HepG2 (cell line): ENCODE data around the gene RHOT2. TPM values are rescaled to one million over a fixed set of nuclear protein-coding genes. Genes with fewer than 3 reads are reported as not detected.

ENCODE experiments used
- ATAC-seq: fragments of 200-7000 bp; cut with Tn5 transposase; 3 replicates; pipeline ENCODE4 v1.9.1; 2020; ENCODE audit warnings: mild to moderate bottlenecking, moderate library complexity
- BruUV-seq: library from RNA; stranded (reverse); fragments of 400-500 nt; replicated peaks from 2 replicates; lab custom pipeline; 2021; lab: Mats Ljungman, UMichigan
- CTCF ChIA-PET: fragments of 300-600 bp; formaldehyde crosslinking; extraction: SDS; loops from one replicate; lab custom pipeline; 2021; ENCODE audit warnings: low total read pairs, inconsistent platforms, low intra/inter-chr PET ratio; lab: Yijun Ruan, JAX
- POLR2A ChIA-PET: fragments of 350-600 bp; sonication (Branson Sonifier 250); formaldehyde crosslinking; loops from one replicate; lab custom pipeline; 2020; ENCODE audit warnings: antibody characterized with exemption, inconsistent platforms; lab: Yijun Ruan, JAX
- DNase-seq: peaks from one replicate; pipeline ENCODE4 v3.0.0-alpha.2; 2015; ENCODE audit warnings: low spot score
- FAIRE-seq: peaks from 3 replicates; lab custom pipeline; 2011; peaks lifted over from hg19 to GRCh38; lab: Jason Lieb, UNC
- H2AFZ ChIP-seq: one replicate; pipeline ENCODE4 v1.6.1; 2011; ENCODE audit warnings: low read length, inconsistent platforms
- H3K27ac ChIP-seq: fragments of 300-600 bp; 3 replicates; pipeline ENCODE4 v1.8.0; 2011; ENCODE audit warnings: mixed run types, mild to moderate bottlenecking, mixed read lengths, low read length, inconsistent platforms; ENCODE audit not compliant: insufficient read depth; ENCODE audit errors: extremely low read length
- H3K27me3 ChIP-seq, 2 experiments: fragments of 200-600 bp in 1 of 2; 2 replicates in 1 of 2; 3 replicates in 1 of 2; pipeline versions ENCODE4 v1.6.0 to v1.8.0; 2011; ENCODE audit warnings: low read length in 2 of 2, mild to moderate bottlenecking in 2 of 2, moderate library complexity in 2 of 2, inconsistent platforms in 1 of 2; ENCODE audit not compliant: insufficient read depth in 2 of 2, control insufficient read depth in 1 of 2
- H3K36me3 ChIP-seq, 2 experiments: fragments of 200-600 bp in 1 of 2; replicated peaks in 1 of 2; 2 replicates in 1 of 2; 3 replicates in 1 of 2; pipeline versions ENCODE4 v1.5.1 to v1.8.0; 2011; ENCODE audit warnings: low read length in 2 of 2, inconsistent platforms in 1 of 2; ENCODE audit not compliant: insufficient read depth in 2 of 2, control insufficient read depth in 1 of 2
- H3K4me1 ChIP-seq: 2 replicates; pipeline ENCODE4 v1.5.1; 2012; ENCODE audit warnings: low read length, inconsistent platforms; ENCODE audit not compliant: insufficient read depth
- H3K4me2 ChIP-seq: 2 replicates; pipeline ENCODE4 v1.6.0; 2011; ENCODE audit warnings: low read depth, low read length, inconsistent platforms
- H3K4me3 ChIP-seq, 3 experiments: fragments of 200-600 bp in 1 of 3; sonication (generic), shearing (Covaris generic) in 1 of 3; replicated peaks in 1 of 3; 2 replicates each; pipeline ENCODE4 v1.5.1; 2011 to 2016; ENCODE audit warnings: low read length in 3 of 3, inconsistent platforms in 2 of 3, low read depth in 2 of 3, mild to moderate bottlenecking in 2 of 3, control low read depth in 1 of 3, mixed read lengths in 1 of 3; ENCODE audit not compliant: insufficient read depth in 1 of 3
- H3K79me2 ChIP-seq: one replicate; pipeline ENCODE4 v1.6.1; 2011; ENCODE audit warnings: low read length, inconsistent platforms; ENCODE audit not compliant: insufficient read depth
- H3K9ac ChIP-seq: 2 replicates; pipeline ENCODE4 v1.6.0; 2011; ENCODE audit warnings: mild to moderate bottlenecking, low read depth, low read length, inconsistent platforms; ENCODE audit not compliant: insufficient read depth
- H3K9me3 ChIP-seq: 2 replicates; pipeline ENCODE4 v1.5.1; 2012; ENCODE audit warnings: mild to moderate bottlenecking, low read length
- H4K20me1 ChIP-seq: 2 replicates; pipeline ENCODE4 v1.6.0; 2011; ENCODE audit warnings: inconsistent platforms, mild to moderate bottlenecking, low read length, moderate library complexity; ENCODE audit not compliant: insufficient read depth
- ATF7 ChIP-seq, 2 experiments: fragments of 450-650 bp in 1 of 2; sonication (generic) in 1 of 2; formaldehyde crosslinking in 1 of 2; IDR thresholded peaks; 2 replicates each; pipeline versions ENCODE4 v1.4.0 to v1.6.1; 2016 to 2020; ENCODE audit warnings: antibody characterized with exemption in 1 of 2, mild to moderate bottlenecking in 1 of 2, missing genetic modification reagents in 1 of 2
- BHLHE40 ChIP-seq: IDR thresholded peaks from 2 replicates; pipeline ENCODE4 v1.6.1; 2011; ENCODE audit warnings: low read length, improper control_type of control experiment
- EEA1 ChIP-seq: sonication (generic); formaldehyde crosslinking; IDR thresholded peaks from 2 replicates; pipeline ENCODE4 v1.5.1; 2020; ENCODE audit warnings: mild to moderate bottlenecking, missing genetic modification reagents, borderline replicate concordance
- FLYWCH1 ChIP-seq: sonication (generic); formaldehyde crosslinking; IDR thresholded peaks from 2 replicates; pipeline ENCODE4 v1.8.1; 2023; ENCODE audit warnings: mild to moderate bottlenecking, missing genetic modification reagents
- GATAD1 ChIP-seq: IDR thresholded peaks from 2 replicates; pipeline ENCODE4 v1.6.1; 2016; ENCODE audit warnings: missing genetic modification reagents, missing compliant biosample characterization
- HNRNPL ChIP-seq: fragments of 200-400 bp; formaldehyde crosslinking; IDR thresholded peaks from 2 replicates; pipeline ENCODE4 v1.6.1; 2017; ENCODE audit warnings: mild to moderate bottlenecking, low read depth, low read length
- MXD4 ChIP-seq: IDR thresholded peaks from 2 replicates; pipeline ENCODE4 v1.6.1; 2016; ENCODE audit warnings: mild to moderate bottlenecking, missing biosample characterization, missing genetic modification reagents
- SALL1 ChIP-seq: sonication (generic); formaldehyde crosslinking; IDR thresholded peaks from 2 replicates; pipeline ENCODE4 v1.8.0; 2022; ENCODE audit warnings: mild to moderate bottlenecking, missing genetic modification reagents
- TSC22D2 ChIP-seq: sonication (generic); formaldehyde crosslinking; IDR thresholded peaks from 2 replicates; pipeline ENCODE4 v1.5.1; 2020; ENCODE audit warnings: missing genetic modification reagents, mild to moderate bottlenecking, borderline replicate concordance
- ZBTB3 ChIP-seq: sonication (generic); formaldehyde crosslinking; IDR thresholded peaks from 2 replicates; pipeline ENCODE4 v1.4.0; 2020; ENCODE audit warnings: low read depth, mild to moderate bottlenecking, moderate library complexity, missing genetic modification reagents, borderline replicate concordance
- ZFYVE20 ChIP-seq: sonication (generic); formaldehyde crosslinking; IDR thresholded peaks from 2 replicates; pipeline ENCODE4 v1.8.0; 2023; ENCODE audit warnings: low read depth, mild to moderate bottlenecking, moderate library complexity, missing genetic modification reagents, borderline replicate concordance
- ZNF263 ChIP-seq: sonication (generic); formaldehyde crosslinking; IDR thresholded peaks from 2 replicates; pipeline ENCODE4 v1.4.0; 2020; ENCODE audit warnings: missing genetic modification reagents
- ZNF281 ChIP-seq: sonication (generic); formaldehyde crosslinking; IDR thresholded peaks from 2 replicates; pipeline ENCODE4 v1.4.0; 2020; ENCODE audit warnings: missing genetic modification reagents, borderline replicate concordance
- ZNF337 ChIP-seq: sonication (generic); formaldehyde crosslinking; IDR thresholded peaks from 2 replicates; pipeline ENCODE4 v1.5.1; 2020; ENCODE audit warnings: missing genetic modification reagents, low read depth, mild to moderate bottlenecking, borderline replicate concordance
- ZNF619 ChIP-seq: sonication (generic); formaldehyde crosslinking; IDR thresholded peaks from 2 replicates; pipeline ENCODE4 v1.4.0; 2020; ENCODE audit warnings: mild to moderate bottlenecking, missing genetic modification reagents
- ZNF660 ChIP-seq: sonication (generic); formaldehyde crosslinking; IDR thresholded peaks from 2 replicates; pipeline ENCODE4 v1.5.1; 2020; ENCODE audit warnings: mild to moderate bottlenecking, low read depth, missing genetic modification reagents, borderline replicate concordance
- ZNF883 ChIP-seq: sonication (generic); formaldehyde crosslinking; IDR thresholded peaks from 2 replicates; pipeline ENCODE4 v1.5.1; 2020; ENCODE audit warnings: mild to moderate bottlenecking, missing genetic modification reagents; ENCODE audit errors: not compliant biosample characterization
- WGBS: methylation state at CpG from one replicate; pipeline ENCODE4 v1.1.6; 2017; ENCODE audit warnings: low lambda C conversion rate; 5-methylcytosine and 5-hydroxymethylcytosine counted together
- in situ Hi-C: cut with HindIII; loops from 2 replicates; pipeline ENCODE4 v1.10.0; 2017; ENCODE audit warnings: low pct_unique_long_range_greater_than_20kb; ENCODE audit not compliant: extremely low pct_ligation_motif_present
- intact Hi-C: fragments of 100-400 bp; cut with micrococcal nuclease; formaldehyde crosslinking; loops from one replicate; pipeline ENCODE4 v1.10.0; 2022; ENCODE audit not compliant: unreplicated experiment
- polyA plus RNA-seq, 8 experiments: library from polyadenylated mRNA; depleted of rRNA in 3 of 8; stranded (reverse) in 7 of 8; unstranded in 1 of 8; fragments of >200 nt; fragmentation: Illumina TruSeq in 4 of 8; extraction: Trizol in 4 of 8; gene quantifications; 2 replicates each; pipeline versions ENCODE4 v1.2.1 to v1.2.3, GENCODE V29; 2011 to 2016; ENCODE audit warnings: low read depth in 4 of 8, missing spikeins in 1 of 8, mixed read lengths in 1 of 8; ENCODE audit not compliant: insufficient read depth in 1 of 8
- total RNA-seq, 5 experiments: library from RNA; depleted of rRNA; stranded (reverse); fragments of >200 nt; fragmentation: Illumina TruSeq; extraction: Trizol; gene quantifications; 2 replicates each; pipeline ENCODE4 v1.2.3, GENCODE V29; 2016; ENCODE audit warnings: low read depth in 1 of 5
- TF ChIP-seq, protein P1 (sequence below): IDR thresholded peaks from 2 replicates; pipeline ENCODE4 v1.6.1; 2018; ENCODE audit warnings: missing genetic modification reagents, mild to moderate bottlenecking, missing compliant biosample characterization
- TF ChIP-seq, protein P2 (sequence below): sonication (generic); formaldehyde crosslinking; IDR thresholded peaks from 2 replicates; pipeline ENCODE4 v1.4.0; 2020; ENCODE audit warnings: missing genetic modification reagents

The RHOT2 gene
- total and polyA plus RNA-seq, 2 of the 13 experiments (the other 11 are each of a cell fraction or from before 2014, with no cell fraction given), result 63.6 to 76.9 TPM

GRCh38 chr16:662095-662494 is 5.8 kb upstream of the RHOT2 start:
- intact Hi-C loops (no loop called here), in situ Hi-C loops (no loop called here)
- Histone ChIP-seq H3K9me3 (no peaks in the 10 kb centered on the region), H2AFZ (no peak overlapping the region), H4K20me1 (no peaks in the 10 kb centered on the region), H3K36me3 (no peaks in the 10 kb centered on the region; a peak in 1 of 5 replicates), H3K4me1 (peaks cover under 1% of the 10 kb centered on the region; the same call in 1 of the 2 replicates), H3K9ac (no peak overlapping the region), H3K27ac (no peak overlapping the region), H3K27me3 (no peaks in the 10 kb centered on the region), H3K79me2 (no peaks in the 10 kb centered on the region), H3K4me2 (no peak overlapping the region), H3K4me3 (no peak overlapping the region)
- ChIA-PET POLR2A (no interaction called here), CTCF (no interaction called here)
- TF ChIP-seq ATF7 (IDR thresholded peaks at IDR 0.05), result no peak
- no peak for TF ChIP-seq ATF7 (CRISPR knock-in tag; IDR thresholded peaks at IDR 0.05)
- TF ChIP-seq EEA1, result no peak
- TF ChIP-seq SALL1, result no peak
- no peak for TF ChIP-seq HNRNPL
- no peak for TF ChIP-seq ZNF263 (CRISPR knock-in tag)
- no peak for TF ChIP-seq MXD4 (CRISPR knock-in tag)
- no peak for TF ChIP-seq GATAD1
- no peak for TF ChIP-seq ZNF660 (CRISPR knock-in tag)
- TF ChIP-seq ZNF883 (CRISPR knock-in tag), result no peak
- no peak for TF ChIP-seq ZNF337 (CRISPR knock-in tag)
- TF ChIP-seq BHLHE40, result no peak
- TF ChIP-seq, protein P1, sequence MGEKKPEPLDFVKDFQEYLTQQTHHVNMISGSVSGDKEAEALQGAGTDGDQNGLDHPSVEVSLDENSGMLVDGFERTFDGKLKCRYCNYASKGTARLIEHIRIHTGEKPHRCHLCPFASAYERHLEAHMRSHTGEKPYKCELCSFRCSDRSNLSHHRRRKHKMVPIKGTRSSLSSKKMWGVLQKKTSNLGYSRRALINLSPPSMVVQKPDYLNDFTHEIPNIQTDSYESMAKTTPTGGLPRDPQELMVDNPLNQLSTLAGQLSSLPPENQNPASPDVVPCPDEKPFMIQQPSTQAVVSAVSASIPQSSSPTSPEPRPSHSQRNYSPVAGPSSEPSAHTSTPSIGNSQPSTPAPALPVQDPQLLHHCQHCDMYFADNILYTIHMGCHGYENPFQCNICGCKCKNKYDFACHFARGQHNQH, result no peak
- TF ChIP-seq FLYWCH1 (CRISPR knock-in tag), result no peak
- no peak for TF ChIP-seq ZBTB3 (CRISPR knock-in tag)
- no peak for TF ChIP-seq ZNF619 (CRISPR knock-in tag)
- TF ChIP-seq ZNF281, result no peak
- TF ChIP-seq ZFYVE20, result no peak
- no peak for TF ChIP-seq TSC22D2 (CRISPR knock-in tag)
- TF ChIP-seq, protein P2, sequence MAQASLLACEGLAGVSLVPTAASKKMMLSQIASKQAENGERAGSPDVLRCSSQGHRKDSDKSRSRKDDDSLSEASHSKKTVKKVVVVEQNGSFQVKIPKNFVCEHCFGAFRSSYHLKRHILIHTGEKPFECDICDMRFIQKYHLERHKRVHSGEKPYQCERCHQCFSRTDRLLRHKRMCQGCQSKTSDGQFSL, result no peak
- no TSS peak for BruUV-seq
- ATAC-seq, result no peak
- no peak for DNase-seq
- no CpG with 5 or more reads among the region's 19 CpGs for WGBS
- FAIRE-seq, result no peak
